ENCODE data around the gene NBEAL2.

Gene NBEAL2

GRCh38 chr3:46981932-46982471 lies 2.5 kb downstream of the NBEAL2 start:
- H3K27me3 Mint-ChIP-seq, result no peaks in the 10 kb centered on the region
- no peaks in the 10 kb centered on the region for H3K9me3 Mint-ChIP-seq
- peaks cover 75% of the 10 kb centered on the region for H3K4me1 Mint-ChIP-seq (ENCODE audit: low read depth)
- H3K36me3 Mint-ChIP-seq (ENCODE audit: low read depth), result peaks cover 32% of the 10 kb centered on the region
- H3K27ac Mint-ChIP-seq, result peak overlapping the region; percentile 44
- DNase-seq, result no peak
- H3K4me3 Mint-ChIP-seq, result peak overlapping the region; percentile 87

GRCh38 chr3:46982546-46982945 lies 3.1 kb downstream of the NBEAL2 start:
- Mint-ChIP-seq H3K4me1 (ENCODE audit: low read depth) (peaks cover 75% of the 10 kb centered on the region), H3K36me3 (ENCODE audit: low read depth) (peaks cover 32% of the 10 kb centered on the region), H3K27me3 (no peaks in the 10 kb centered on the region), H3K27ac (peak overlapping the region; percentile 82), H3K4me3 (no peak overlapping the region), H3K9me3 (no peaks in the 10 kb centered on the region)
- DNase-seq, result no peak

- DNase-seq, result no peak
- peak overlapping the region; percentile 77 for H3K27ac Mint-ChIP-seq
- peaks cover 79% of the 10 kb centered on the region for H3K4me1 Mint-ChIP-seq (ENCODE audit: low read depth)
- no peaks in the 10 kb centered on the region for H3K9me3 Mint-ChIP-seq
- no peaks in the 10 kb centered on the region for H3K27me3 Mint-ChIP-seq
- H3K36me3 Mint-ChIP-seq (ENCODE audit: low read depth), result peaks cover 44% of the 10 kb centered on the region
- H3K4me3 Mint-ChIP-seq, result no peak overlapping the region
Observed at GRCh38 chr3:46984591-46985459, 5.4 kb downstream of the NBEAL2 start.

GRCh38 chr3:46985588-46985987 lies 6.1 kb downstream of the NBEAL2 start:
- peak overlapping the region; percentile 40 for H3K27ac Mint-ChIP-seq
- no peaks in the 10 kb centered on the region for H3K27me3 Mint-ChIP-seq
- no peak overlapping the region for H3K4me3 Mint-ChIP-seq
- no peaks in the 10 kb centered on the region for H3K9me3 Mint-ChIP-seq
- H3K36me3 Mint-ChIP-seq (ENCODE audit: low read depth), result peaks cover 52% of the 10 kb centered on the region
- no peak for DNase-seq
- peaks cover 85% of the 10 kb centered on the region for H3K4me1 Mint-ChIP-seq (ENCODE audit: low read depth)

GRCh38 chr3:46986055-46986730 lies 6.7 kb downstream of the NBEAL2 start:
- Mint-ChIP-seq H3K4me1 (ENCODE audit: low read depth) (peaks cover 80% of the 10 kb centered on the region), H3K27ac (peak overlapping the region; percentile 97), H3K36me3 (ENCODE audit: low read depth) (peaks cover 56% of the 10 kb centered on the region), H3K4me3 (peak overlapping the region; percentile 18), H3K9me3 (no peaks in the 10 kb centered on the region), H3K27me3 (no peaks in the 10 kb centered on the region)
- DNase-seq, result no peak

GRCh38 chr3:46986782-46987310 lies 7.4 kb downstream of the NBEAL2 start:
- no peaks in the 10 kb centered on the region for H3K9me3 Mint-ChIP-seq
- peak overlapping the region; percentile 78 for H3K4me3 Mint-ChIP-seq
- peak overlapping the region; percentile 97 for H3K27ac Mint-ChIP-seq
- H3K4me1 Mint-ChIP-seq (ENCODE audit: low read depth), result peaks cover 74% of the 10 kb centered on the region
- DNase-seq, result no peak
- H3K36me3 Mint-ChIP-seq (ENCODE audit: low read depth), result peaks cover 63% of the 10 kb centered on the region
- no peaks in the 10 kb centered on the region for H3K27me3 Mint-ChIP-seq

- Mint-ChIP-seq H3K27ac (peak overlapping the region; percentile 97), H3K36me3 (ENCODE audit: low read depth) (peaks cover 67% of the 10 kb centered on the region), H3K4me1 (ENCODE audit: low read depth) (peaks cover 72% of the 10 kb centered on the region), H3K4me3 (peak overlapping the region; percentile 78), H3K27me3 (no peaks in the 10 kb centered on the region), H3K9me3 (no peaks in the 10 kb centered on the region)
- no peak for DNase-seq
Observed at GRCh38 chr3:46987319-46987742, 7.9 kb downstream of the NBEAL2 start.

GRCh38 chr3:46987743-46988401 lies 8.4 kb downstream of the NBEAL2 start:
- Mint-ChIP-seq H3K27me3 (no peaks in the 10 kb centered on the region), H3K36me3 (ENCODE audit: low read depth) (peaks cover 66% of the 10 kb centered on the region), H3K27ac (peak overlapping the region; percentile 97), H3K4me3 (peak overlapping the region; percentile 78), H3K9me3 (no peaks in the 10 kb centered on the region), H3K4me1 (ENCODE audit: low read depth) (peaks cover 67% of the 10 kb centered on the region)
- DNase-seq, result peak; percentile 90

GRCh38 chr3:46988616-46989015 lies 9.2 kb downstream of the NBEAL2 start:
- H3K27ac Mint-ChIP-seq, result peak overlapping the region; percentile 97
- peak overlapping the region; percentile 33 for H3K4me3 Mint-ChIP-seq
- DNase-seq, result no peak
- H3K27me3 Mint-ChIP-seq, result no peaks in the 10 kb centered on the region
- H3K36me3 Mint-ChIP-seq (ENCODE audit: low read depth), result peaks cover 72% of the 10 kb centered on the region
- peaks cover 64% of the 10 kb centered on the region for H3K4me1 Mint-ChIP-seq (ENCODE audit: low read depth)
- no peaks in the 10 kb centered on the region for H3K9me3 Mint-ChIP-seq

- Mint-ChIP-seq H3K4me3 (peak overlapping the region; percentile 33), H3K27ac (peak overlapping the region; percentile 97), H3K4me1 (ENCODE audit: low read depth) (peaks cover 59% of the 10 kb centered on the region), H3K36me3 (ENCODE audit: low read depth) (peaks cover 75% of the 10 kb centered on the region), H3K27me3 (no peaks in the 10 kb centered on the region), H3K9me3 (no peaks in the 10 kb centered on the region)
- DNase-seq, result no peak
Observed at GRCh38 chr3:46989146-46989810, 9.8 kb downstream of the NBEAL2 start.

GRCh38 chr3:46990573-46991374 lies 11.3 kb downstream of the NBEAL2 start:
- DNase-seq, result no peak
- Mint-ChIP-seq H3K36me3 (ENCODE audit: low read depth) (peaks cover 79% of the 10 kb centered on the region), H3K27me3 (no peaks in the 10 kb centered on the region), H3K27ac (peak overlapping the region; percentile 97), H3K4me3 (no peak overlapping the region), H3K9me3 (no peaks in the 10 kb centered on the region), H3K4me1 (ENCODE audit: low read depth) (peaks cover 46% of the 10 kb centered on the region)

GRCh38 chr3:46991406-46992165 lies 12.1 kb downstream of the NBEAL2 start:
- H3K36me3 Mint-ChIP-seq (ENCODE audit: low read depth), result peaks cover 75% of the 10 kb centered on the region
- no peaks in the 10 kb centered on the region for H3K9me3 Mint-ChIP-seq
- no peak for DNase-seq
- H3K27ac Mint-ChIP-seq, result no peak overlapping the region
- peaks cover 38% of the 10 kb centered on the region for H3K4me1 Mint-ChIP-seq (ENCODE audit: low read depth)
- no peak overlapping the region for H3K4me3 Mint-ChIP-seq
- H3K27me3 Mint-ChIP-seq, result no peaks in the 10 kb centered on the region

GRCh38 chr3:46992231-46992630 lies 12.8 kb downstream of the NBEAL2 start:
- Mint-ChIP-seq H3K27me3 (no peaks in the 10 kb centered on the region), H3K36me3 (ENCODE audit: low read depth) (peaks cover 81% of the 10 kb centered on the region), H3K9me3 (no peaks in the 10 kb centered on the region), H3K27ac (no peak overlapping the region), H3K4me3 (no peak overlapping the region), H3K4me1 (ENCODE audit: low read depth) (peaks cover 37% of the 10 kb centered on the region)
- no peak for DNase-seq

Measured in activated T-cell treated with anti-CD3 and anti-CD28 coated beads, Interleukin-2, amount 50 U/mL, for 24 hours (primary cell).